ENCODE results near the gene FGF14.
A peak's percentile ranks its signal among the peaks of the same experiment; 100 is the strongest.

DNA sequence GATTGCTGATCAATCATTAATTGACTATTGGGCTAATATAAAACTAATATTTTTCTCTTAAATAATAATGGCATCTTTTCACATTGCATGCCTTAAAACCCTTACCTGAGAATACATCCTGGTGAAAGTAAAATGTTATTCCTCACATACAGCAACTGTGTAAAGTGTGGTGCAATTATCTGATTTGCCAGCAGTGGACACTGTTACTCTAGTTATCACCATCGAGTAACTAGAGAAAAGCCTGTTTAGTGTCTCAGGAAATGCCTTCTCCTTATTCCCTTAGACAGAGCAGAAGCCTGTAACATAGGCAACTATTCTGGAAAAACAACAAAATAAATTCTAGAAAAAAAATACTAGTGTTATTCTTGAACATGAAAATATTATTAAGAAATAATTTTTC, 459.8 kb downstream of the FGF14 start:
- TF ChIP-seq, protein P1, sequence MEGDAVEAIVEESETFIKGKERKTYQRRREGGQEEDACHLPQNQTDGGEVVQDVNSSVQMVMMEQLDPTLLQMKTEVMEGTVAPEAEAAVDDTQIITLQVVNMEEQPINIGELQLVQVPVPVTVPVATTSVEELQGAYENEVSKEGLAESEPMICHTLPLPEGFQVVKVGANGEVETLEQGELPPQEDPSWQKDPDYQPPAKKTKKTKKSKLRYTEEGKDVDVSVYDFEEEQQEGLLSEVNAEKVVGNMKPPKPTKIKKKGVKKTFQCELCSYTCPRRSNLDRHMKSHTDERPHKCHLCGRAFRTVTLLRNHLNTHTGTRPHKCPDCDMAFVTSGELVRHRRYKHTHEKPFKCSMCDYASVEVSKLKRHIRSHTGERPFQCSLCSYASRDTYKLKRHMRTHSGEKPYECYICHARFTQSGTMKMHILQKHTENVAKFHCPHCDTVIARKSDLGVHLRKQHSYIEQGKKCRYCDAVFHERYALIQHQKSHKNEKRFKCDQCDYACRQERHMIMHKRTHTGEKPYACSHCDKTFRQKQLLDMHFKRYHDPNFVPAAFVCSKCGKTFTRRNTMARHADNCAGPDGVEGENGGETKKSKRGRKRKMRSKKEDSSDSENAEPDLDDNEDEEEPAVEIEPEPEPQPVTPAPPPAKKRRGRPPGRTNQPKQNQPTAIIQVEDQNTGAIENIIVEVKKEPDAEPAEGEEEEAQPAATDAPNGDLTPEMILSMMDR (IDR thresholded peaks at IDR 0.05), result peak; percentile 87
- TF ChIP-seq EZH2phosphoT487 (IDR thresholded peaks at IDR 0.05) (no peak), EZH2 (IDR thresholded peaks at IDR 0.05) (no peak)

All from neural progenitor cell (in vitro differentiated cells).